22Rv1 (cell line): ENCODE measurements around the gene SPACA7.

Experiments
- H3K27ac ChIP-seq: fragments of 450-650 bp; 2 replicates; pipeline ENCODE4 v1.5.1; 2017
- ZFX ChIP-seq: fragments of 450-650 bp; IDR thresholded peaks from 2 replicates; pipeline ENCODE4 v1.6.1; 2017; ENCODE audit warnings: antibody characterized with exemption, borderline replicate concordance
- TF ChIP-seq, protein P1 (sequence below): fragments of 450-650 bp; IDR thresholded peaks from 2 replicates; pipeline ENCODE4 v1.5.1; 2017; ENCODE audit warnings: mild to moderate bottlenecking

SPACA7 gene

DNA sequence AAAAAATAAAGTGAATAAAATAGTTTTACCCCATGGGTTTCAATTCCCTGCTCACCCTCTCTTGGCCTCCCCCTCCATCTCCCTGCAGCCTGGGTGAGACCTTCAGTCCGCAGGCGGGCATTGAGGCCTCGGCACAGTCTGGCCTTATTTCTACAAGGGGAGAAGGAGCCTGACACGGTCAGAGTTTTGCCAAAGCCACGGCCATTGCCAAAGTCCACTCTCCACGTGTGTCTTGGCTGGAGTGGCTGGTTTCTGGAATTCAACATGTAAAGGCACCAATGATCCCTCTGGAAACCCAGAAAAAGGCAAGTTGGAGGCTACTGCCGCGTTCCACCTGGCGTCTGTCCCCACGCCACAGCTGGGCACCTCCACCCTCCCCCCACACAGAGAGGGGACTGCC lies 43.4 kb upstream of the SPACA7 start:
- TF ChIP-seq, protein P1, sequence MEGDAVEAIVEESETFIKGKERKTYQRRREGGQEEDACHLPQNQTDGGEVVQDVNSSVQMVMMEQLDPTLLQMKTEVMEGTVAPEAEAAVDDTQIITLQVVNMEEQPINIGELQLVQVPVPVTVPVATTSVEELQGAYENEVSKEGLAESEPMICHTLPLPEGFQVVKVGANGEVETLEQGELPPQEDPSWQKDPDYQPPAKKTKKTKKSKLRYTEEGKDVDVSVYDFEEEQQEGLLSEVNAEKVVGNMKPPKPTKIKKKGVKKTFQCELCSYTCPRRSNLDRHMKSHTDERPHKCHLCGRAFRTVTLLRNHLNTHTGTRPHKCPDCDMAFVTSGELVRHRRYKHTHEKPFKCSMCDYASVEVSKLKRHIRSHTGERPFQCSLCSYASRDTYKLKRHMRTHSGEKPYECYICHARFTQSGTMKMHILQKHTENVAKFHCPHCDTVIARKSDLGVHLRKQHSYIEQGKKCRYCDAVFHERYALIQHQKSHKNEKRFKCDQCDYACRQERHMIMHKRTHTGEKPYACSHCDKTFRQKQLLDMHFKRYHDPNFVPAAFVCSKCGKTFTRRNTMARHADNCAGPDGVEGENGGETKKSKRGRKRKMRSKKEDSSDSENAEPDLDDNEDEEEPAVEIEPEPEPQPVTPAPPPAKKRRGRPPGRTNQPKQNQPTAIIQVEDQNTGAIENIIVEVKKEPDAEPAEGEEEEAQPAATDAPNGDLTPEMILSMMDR: no peak
- TF ChIP-seq ZFX: no peak
- no peak overlapping the region for H3K27ac ChIP-seq

GRCh38 chr13:112333756-112334543 lies 42.2 kb upstream of the SPACA7 start:
- H3K27ac ChIP-seq: no peak overlapping the region
- TF ChIP-seq ZFX: no peak
- TF ChIP-seq, protein P1: no peak

DNA sequence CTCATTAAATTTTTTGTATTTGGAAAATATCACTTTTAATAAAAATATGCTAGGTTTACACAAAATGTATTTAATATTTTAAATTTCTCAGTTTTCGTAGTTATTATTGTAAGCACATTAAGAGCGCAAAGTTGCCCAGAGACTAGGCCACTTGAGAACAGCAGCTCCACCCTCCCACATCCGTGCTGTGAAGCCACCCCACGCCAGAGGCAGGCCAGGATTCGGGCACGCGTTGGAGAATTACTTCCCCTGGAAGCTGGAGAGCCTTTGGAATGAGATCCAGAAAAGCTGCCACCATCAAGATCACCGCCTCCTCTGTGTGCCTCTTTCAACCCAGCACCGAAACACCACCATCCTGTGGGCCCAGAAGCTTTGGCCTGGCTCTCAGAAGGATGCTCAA lies 41.0 kb upstream of the SPACA7 start:
- TF ChIP-seq, protein P1: no peak
- TF ChIP-seq ZFX: no peak
- no peak overlapping the region for H3K27ac ChIP-seq

- H3K27ac ChIP-seq: no peak overlapping the region
- TF ChIP-seq, protein P1: no peak
- no peak for TF ChIP-seq ZFX
Observed at GRCh38 chr13:112341446-112341845, 34.7 kb upstream of the SPACA7 start.

GRCh38 chr13:112341976-112342735 lies 34.0 kb upstream of the SPACA7 start:
- TF ChIP-seq, protein P1: no peak
- TF ChIP-seq ZFX: no peak
- no peak overlapping the region for H3K27ac ChIP-seq

GRCh38 chr13:112342841-112343361 lies 33.3 kb upstream of the SPACA7 start:
- TF ChIP-seq, protein P1: no peak
- no peak for TF ChIP-seq ZFX
- no peak overlapping the region for H3K27ac ChIP-seq

DNA sequence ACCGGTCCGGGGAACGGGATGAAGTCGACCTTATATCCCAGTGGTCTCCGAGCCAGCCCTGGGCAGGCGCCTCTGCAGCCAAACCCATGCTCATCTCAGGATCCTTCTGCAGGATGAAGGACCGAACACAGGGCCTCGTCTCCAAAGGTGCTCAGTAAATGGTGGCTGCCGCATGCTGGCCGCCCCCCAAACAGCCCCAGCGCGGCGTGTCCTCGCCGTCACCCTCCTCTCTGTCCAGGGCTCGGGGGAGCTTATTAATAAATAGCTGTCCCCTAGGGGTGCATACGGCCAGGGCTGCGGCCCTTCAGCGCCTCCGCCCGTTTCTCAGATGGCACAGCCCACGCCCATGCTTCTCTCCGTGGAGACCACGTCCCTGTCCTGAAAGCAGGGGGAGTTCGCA lies 32.6 kb upstream of the SPACA7 start:
- TF ChIP-seq, protein P1: no peak
- no peak for TF ChIP-seq ZFX
- H3K27ac ChIP-seq: no peak overlapping the region
